Measurements from ENCODE around the gene TPST2. TPM values are rescaled to one million over a fixed set of nuclear protein-coding genes. Genes with fewer than 3 reads are reported as not detected.
A peak's percentile ranks its signal among the peaks of the same experiment; 100 is the strongest.

Gene TPST2
- total RNA-seq, 1 experiment from 2014 or later, result 50.1 TPM

GRCh38 chr22:26548303-26548702 is 41.6 kb downstream of the TPST2 start:
- Histone ChIP-seq H3K56ac (ENCODE audit: insufficient read length, low read depth, low read length) (no peak overlapping the region), H2AFZ (ENCODE audit: low read length) (no peak overlapping the region), H4K20me1 (ENCODE audit: control insufficient read depth, insufficient read depth, insufficient read length) (no peaks in the 10 kb centered on the region), H3K79me2 (ENCODE audit: insufficient read depth, low read length) (peaks cover 36% of the 10 kb centered on the region; the same call in 1 of the 2 replicates), H3K9me3 (ENCODE audit: control insufficient read depth, low read depth, low read length) (no peaks in the 10 kb centered on the region), H4K8ac (replicated peaks; ENCODE audit: insufficient read length, low read depth, low read length) (no peak overlapping the region), H4K91ac (ENCODE audit: insufficient read length, low read depth, low read length) (no peak overlapping the region), H3K18ac (ENCODE audit: insufficient read length, low read depth, low read length) (no peak overlapping the region), H3K27ac (ENCODE audit: insufficient read length, low read depth, low read length) (no peak overlapping the region), H3K27me3 (ENCODE audit: insufficient read depth, low read length) (no peaks in the 10 kb centered on the region), H3K4me1 (ENCODE audit: insufficient read depth, low read length) (0 out of 2 replicates have a peak, but pooled peaks cover 3% of the 10 kb centered on the region), H3K9ac (ENCODE audit: extremely low read depth, insufficient read length, low read length) (no peak overlapping the region), H3K4ac (ENCODE audit: low read depth, low read length) (no peak overlapping the region), H3K23me2 (ENCODE audit: insufficient read length, low read depth, low read length, poor library complexity, severe bottlenecking) (no peaks in the 10 kb centered on the region), H3K4me2 (ENCODE audit: insufficient read depth, insufficient read length, low read length) (no peak overlapping the region), H3K14ac (ENCODE audit: insufficient read depth, low read length) (no peak overlapping the region), H4K5ac (ENCODE audit: insufficient read length, low read depth, low read length) (no peak overlapping the region), H2BK15ac (ENCODE audit: low read depth, low read length) (no peak overlapping the region), H2BK12ac (ENCODE audit: insufficient read length, low read depth, low read length) (no peak overlapping the region), H2AK5ac (ENCODE audit: insufficient read length, low read length) (no peak overlapping the region), H2BK5ac (ENCODE audit: insufficient read length, low read length) (no peak overlapping the region), H3K79me1 (ENCODE audit: insufficient read depth, low read depth, low read length, poor library complexity, severe bottlenecking) (peaks cover 8% of the 10 kb centered on the region), H2BK20ac (ENCODE audit: low read depth, low read length, poor library complexity, severe bottlenecking) (no peak overlapping the region), H3T11ph (ENCODE audit: low read length) (no peak overlapping the region), H2BK120ac (ENCODE audit: low read depth, low read length, poor library complexity, severe bottlenecking) (no peak overlapping the region), H3K23ac (ENCODE audit: insufficient read length, low read depth, low read length) (no peak overlapping the region)
- Mint-ChIP-seq H3K27ac (peak overlapping the region; percentile 36 to 69 (median 64); a peak in 2 of 7 replicates), H3K36me3 (ENCODE audit: insufficient read depth in 1 of 3, low read depth in 3 of 3) (peaks cover 6 to 16% (median 11%) of the 10 kb centered on the region in 3 experiments), H3K9me3 (no peaks in the 10 kb centered on the region), H3K27me3 (ENCODE audit: low read depth) (no peaks in the 10 kb centered on the region), H3K4me1 (peaks cover 38 to 44% of the 10 kb centered on the region in 2 experiments), H3K4me3 (no peak overlapping the region)
- no peak for DNase-seq
- no peak for TF ChIP-seq CTCF (conservative IDR thresholded peaks at IDR 0.05)
- no CpG with 5 or more reads among the region's 3 CpGs for WGBS (ENCODE audit: extremely low coverage, insufficient read length, low lambda C conversion rate)

Data from H9 (cell line).